ENCODE results near the gene VPS37B.
"Not testable (repeated sequence)": the region's sequence is repeated elsewhere in the genome, so short reads cannot be mapped to it uniquely, and the experiment has no call there.

Gene VPS37B

DNA sequence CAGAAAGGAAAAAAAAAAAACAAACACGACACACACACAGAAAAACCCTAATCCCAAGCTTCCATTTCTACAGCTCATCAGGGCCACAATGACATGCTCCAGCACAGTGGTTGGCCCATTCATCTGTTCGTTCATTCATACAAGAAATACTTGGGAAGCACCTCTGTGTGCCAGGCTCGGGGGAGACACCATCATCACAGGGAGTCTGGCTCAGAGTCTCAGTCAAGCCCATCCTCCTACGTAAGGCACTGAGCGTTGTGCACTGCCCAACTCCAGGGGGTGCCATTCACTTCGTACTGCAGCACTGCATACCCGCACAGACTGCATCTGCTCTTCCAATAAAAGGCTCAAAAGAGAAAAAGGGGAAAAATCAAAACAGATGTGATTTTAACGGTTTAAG, 15.3 kb downstream of the VPS37B start:
- DNase-seq = peak; percentile 85

- peak; percentile 34 for DNase-seq
Measured at GRCh38 chr12:122880155-122880667, 15.7 kb downstream of the VPS37B start.

GRCh38 chr12:122878780-122879612, 16.9 kb downstream of the VPS37B start:
- peak; percentile 53 for DNase-seq

DNA sequence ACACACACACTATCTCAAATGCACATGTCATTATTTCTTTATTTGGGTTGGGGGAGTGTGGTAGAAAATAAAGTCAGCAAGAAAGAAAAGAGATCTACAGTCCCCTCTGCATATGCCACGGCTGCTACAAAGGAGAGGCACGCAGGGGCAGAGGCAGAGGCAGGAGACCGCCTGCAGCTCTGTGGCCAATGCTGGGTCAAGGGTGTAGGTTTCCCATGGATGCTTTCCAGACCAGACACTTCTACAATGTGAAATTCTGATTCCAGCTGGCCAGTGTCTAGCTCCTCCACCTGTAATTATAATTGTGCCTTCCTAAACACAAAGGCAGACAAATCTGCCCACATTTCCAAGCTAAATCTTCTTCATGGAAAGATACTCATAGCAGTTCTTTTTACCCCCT, 19.2 kb downstream of the VPS37B start:
- peak; percentile 54 for DNase-seq

GRCh38 chr12:122876281-122876680, 19.6 kb downstream of the VPS37B start:
- not testable (repeated sequence) for DNase-seq

- no peak for DNase-seq
Measured at GRCh38 chr12:122875590-122876220, 20.2 kb downstream of the VPS37B start.

GRCh38 chr12:122874081-122874480, 21.8 kb downstream of the VPS37B start:
- peak; percentile 88 for DNase-seq

DNA sequence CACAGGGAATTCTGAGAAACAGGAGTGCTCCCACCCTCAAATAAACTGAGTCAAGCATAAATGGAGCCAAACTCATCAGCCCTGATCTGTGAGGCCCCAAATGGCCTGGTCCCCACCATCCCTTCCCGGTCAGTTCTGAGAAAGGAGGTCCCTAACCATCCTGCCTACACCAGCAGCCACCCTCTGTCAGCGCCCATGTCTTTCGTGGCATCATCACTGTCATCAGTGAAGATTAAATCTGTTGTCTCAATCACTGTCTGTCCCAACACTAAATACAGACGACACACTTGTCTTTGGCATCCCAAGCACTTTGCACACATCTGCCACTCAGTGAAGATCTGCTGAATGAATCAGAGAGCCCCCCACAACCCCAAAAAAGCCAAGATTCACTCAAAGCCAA, 22.4 kb downstream of the VPS37B start:
- DNase-seq = no peak

GRCh38 chr12:122872815-122873361, 23.0 kb downstream of the VPS37B start:
- DNase-seq = peak; percentile 64

- peak; percentile 93 for DNase-seq
Measured at GRCh38 chr12:122871851-122872780, 23.8 kb downstream of the VPS37B start.

GRCh38 chr12:122870867-122871664, 24.9 kb downstream of the VPS37B start:
- DNase-seq = peak; percentile 69

DNA sequence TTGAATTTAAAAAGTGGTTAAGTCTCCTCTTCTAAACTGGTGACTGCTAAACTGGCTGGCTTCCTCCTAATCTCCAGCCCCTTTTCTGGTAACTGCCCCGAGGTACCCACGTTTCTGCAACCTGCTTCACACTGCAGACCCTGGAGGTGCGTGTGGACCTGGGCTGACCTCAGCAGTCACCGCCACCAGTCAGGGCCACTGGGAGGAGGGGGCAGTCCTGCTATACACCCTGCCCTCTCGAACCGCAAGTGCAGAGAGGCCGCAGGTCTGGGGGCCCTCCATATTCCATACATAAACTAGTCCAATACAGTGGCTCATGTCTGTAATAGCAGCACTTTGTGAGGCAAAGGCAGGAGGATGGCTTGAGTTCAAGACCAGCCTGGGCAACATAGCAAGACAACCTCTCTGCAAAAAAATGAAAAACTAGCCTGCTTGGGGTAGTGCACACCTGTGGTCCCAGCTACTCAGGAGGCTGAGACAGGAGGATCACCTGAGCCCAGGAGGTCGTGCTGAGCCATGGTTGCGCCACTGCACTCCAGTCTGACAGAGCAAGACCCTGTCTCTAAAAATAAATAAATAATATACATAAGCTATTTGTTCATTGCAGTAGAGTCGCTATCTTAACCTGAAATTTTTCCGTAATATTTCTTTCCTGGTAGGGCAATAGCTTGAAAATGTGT, 25.6 kb downstream of the VPS37B start:
- no peak for DNase-seq

GRCh38 chr12:122869207-122869973, 26.5 kb downstream of the VPS37B start:
- DNase-seq = no peak

- no peak for DNase-seq
Measured at GRCh38 chr12:122868471-122869177, 27.3 kb downstream of the VPS37B start.

DNA sequence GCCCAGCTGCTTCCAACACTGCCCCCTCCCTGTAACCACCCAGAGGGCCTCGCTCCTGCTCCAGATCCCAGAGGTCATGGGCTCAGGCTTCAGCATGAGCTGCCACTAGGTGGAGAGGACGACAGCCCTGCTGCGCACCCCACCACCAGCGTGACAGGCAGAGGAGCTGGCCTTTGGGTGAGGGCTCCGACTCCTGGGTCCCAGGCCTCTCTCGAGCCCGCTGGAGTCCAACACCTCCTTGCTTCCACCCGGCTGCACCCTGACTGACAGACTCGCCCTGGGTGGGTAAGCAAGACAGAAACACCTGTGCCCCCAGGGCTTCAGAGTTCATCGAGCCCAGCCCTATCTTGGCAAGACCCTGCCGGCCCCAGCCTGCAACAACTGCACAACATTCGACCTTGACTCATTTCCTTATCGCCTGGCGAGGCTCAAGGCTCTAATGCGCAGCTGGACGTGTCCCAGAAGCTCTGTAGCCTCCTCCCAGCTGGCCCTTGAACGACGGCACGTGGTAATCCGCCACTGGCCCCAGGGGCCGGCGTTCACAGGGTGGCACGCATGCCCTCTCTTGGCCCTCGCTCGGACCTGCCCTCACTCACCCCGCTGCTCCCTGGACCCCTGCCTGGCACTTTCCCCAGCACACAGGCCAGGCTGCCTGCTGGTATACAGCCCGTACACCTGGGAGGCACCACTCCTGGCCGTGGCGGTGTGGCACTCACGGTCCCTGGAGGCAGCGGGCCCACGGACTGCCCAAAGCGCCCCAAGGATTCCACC, 28.0 kb downstream of the VPS37B start:
- DNase-seq = peak; percentile 89

GRCh38 chr12:122866950-122867607, 28.8 kb downstream of the VPS37B start:
- no peak for DNase-seq

- no peak for DNase-seq
Measured at GRCh38 chr12:122866379-122866778, 29.5 kb downstream of the VPS37B start.

All from islet precursor cell (in vitro differentiated cells).